ENCODE data around the gene SCN4B.

- TF ChIP-seq CTCF (IDR thresholded peaks at IDR 0.05; ENCODE audit: low read depth, low read length) = no peak
- no peak for TF ChIP-seq POLR2A (IDR thresholded peaks at IDR 0.05; ENCODE audit: extremely low read depth, insufficient read length)
- no peak for TF ChIP-seq MYC (IDR thresholded peaks at IDR 0.05; ENCODE audit: low read depth, low read length)
- TF ChIP-seq MAX (IDR thresholded peaks at IDR 0.05; ENCODE audit: low read depth, low read length) = no peak
Observed at GRCh38 chr11:118120793-118121192, 31.8 kb downstream of the SCN4B start.
